Vagina (tissue), 2 donors: ENCODE measurements around the gene TMEM18.

ENCODE experiments used
- POLR2AphosphoS5 ChIP-seq, 2 donors: sonication (generic); formaldehyde crosslinking; IDR thresholded peaks; one replicate each; pipeline ENCODE4 v1.9.0; 2017; ENCODE audit warnings: antibody characterized with exemption in 2 of 2, mild to moderate bottlenecking in 2 of 2, low read depth in 1 of 2; ENCODE audit not compliant: insufficient read depth in 1 of 2
- TF ChIP-seq, protein P1 (sequence below), 3 experiments: fragments of 450-650 bp in 2 of 3; fragments of 200-600 bp in 1 of 3; sonication (generic) in 1 of 3; IDR thresholded peaks; one replicate each; pipeline ENCODE4 v1.5.1; 2017 to 2019; ENCODE audit warnings: antibody characterized with exemption in 3 of 3, mild to moderate bottlenecking in 2 of 3, moderate library complexity in 2 of 3

DNA sequence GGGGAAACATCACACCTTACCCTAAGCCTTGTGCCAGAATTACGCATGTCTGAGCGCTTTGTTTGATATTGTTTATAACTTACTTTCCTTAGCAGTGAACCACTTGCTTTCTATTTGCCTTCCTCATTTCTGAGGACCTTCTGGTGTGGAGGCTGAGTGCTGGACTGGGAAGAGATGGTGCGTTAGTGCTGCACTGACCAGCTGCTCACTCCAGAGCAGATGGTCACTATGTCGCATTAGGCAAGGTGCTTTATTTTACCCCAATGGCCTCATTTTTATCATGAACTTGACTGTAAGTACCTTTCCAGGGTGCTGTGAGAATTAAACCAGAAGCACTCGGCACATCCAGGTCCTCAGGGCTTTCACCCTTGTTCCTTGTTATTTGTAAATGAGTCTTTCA lies 46.6 kb upstream of the TMEM18 start:
- TF ChIP-seq, protein P1, sequence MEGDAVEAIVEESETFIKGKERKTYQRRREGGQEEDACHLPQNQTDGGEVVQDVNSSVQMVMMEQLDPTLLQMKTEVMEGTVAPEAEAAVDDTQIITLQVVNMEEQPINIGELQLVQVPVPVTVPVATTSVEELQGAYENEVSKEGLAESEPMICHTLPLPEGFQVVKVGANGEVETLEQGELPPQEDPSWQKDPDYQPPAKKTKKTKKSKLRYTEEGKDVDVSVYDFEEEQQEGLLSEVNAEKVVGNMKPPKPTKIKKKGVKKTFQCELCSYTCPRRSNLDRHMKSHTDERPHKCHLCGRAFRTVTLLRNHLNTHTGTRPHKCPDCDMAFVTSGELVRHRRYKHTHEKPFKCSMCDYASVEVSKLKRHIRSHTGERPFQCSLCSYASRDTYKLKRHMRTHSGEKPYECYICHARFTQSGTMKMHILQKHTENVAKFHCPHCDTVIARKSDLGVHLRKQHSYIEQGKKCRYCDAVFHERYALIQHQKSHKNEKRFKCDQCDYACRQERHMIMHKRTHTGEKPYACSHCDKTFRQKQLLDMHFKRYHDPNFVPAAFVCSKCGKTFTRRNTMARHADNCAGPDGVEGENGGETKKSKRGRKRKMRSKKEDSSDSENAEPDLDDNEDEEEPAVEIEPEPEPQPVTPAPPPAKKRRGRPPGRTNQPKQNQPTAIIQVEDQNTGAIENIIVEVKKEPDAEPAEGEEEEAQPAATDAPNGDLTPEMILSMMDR (IDR thresholded peaks at IDR 0.05) = no peak
- no peak for TF ChIP-seq POLR2AphosphoS5 (IDR thresholded peaks at IDR 0.05; ENCODE audit: insufficient read depth in 1 of 2, low read depth in 1 of 2)
